Measurements from ENCODE around the gene CAMKK1.
A peak's percentile ranks its signal among the peaks of the same experiment; 100 is the strongest.

CAMKK1 gene

DNA sequence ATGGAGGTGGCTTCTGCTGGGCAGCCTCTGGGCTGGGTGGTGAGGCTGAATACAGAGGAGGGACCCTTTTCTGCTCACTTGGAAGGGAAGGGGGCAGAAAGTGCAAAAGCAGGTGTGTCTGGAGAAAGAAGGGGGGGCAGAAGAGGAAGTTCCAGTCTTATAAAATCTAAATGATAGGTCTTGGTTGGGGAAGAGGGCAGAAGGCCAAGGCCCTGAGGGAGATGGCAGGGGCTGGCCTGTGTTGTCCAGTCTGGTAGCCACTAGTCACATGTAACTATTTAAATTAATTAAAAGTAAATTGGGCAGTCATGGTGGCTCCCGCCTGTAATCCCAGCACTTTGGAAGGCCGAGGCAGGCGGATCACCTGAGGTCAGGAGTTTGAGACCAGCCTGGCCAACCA lies 2.5 kb upstream of the CAMKK1 start:
- TF ChIP-seq, protein P1, sequence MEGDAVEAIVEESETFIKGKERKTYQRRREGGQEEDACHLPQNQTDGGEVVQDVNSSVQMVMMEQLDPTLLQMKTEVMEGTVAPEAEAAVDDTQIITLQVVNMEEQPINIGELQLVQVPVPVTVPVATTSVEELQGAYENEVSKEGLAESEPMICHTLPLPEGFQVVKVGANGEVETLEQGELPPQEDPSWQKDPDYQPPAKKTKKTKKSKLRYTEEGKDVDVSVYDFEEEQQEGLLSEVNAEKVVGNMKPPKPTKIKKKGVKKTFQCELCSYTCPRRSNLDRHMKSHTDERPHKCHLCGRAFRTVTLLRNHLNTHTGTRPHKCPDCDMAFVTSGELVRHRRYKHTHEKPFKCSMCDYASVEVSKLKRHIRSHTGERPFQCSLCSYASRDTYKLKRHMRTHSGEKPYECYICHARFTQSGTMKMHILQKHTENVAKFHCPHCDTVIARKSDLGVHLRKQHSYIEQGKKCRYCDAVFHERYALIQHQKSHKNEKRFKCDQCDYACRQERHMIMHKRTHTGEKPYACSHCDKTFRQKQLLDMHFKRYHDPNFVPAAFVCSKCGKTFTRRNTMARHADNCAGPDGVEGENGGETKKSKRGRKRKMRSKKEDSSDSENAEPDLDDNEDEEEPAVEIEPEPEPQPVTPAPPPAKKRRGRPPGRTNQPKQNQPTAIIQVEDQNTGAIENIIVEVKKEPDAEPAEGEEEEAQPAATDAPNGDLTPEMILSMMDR (IDR thresholded peaks at IDR 0.05; ENCODE audit: low read depth, low read length) = no peak

DNA sequence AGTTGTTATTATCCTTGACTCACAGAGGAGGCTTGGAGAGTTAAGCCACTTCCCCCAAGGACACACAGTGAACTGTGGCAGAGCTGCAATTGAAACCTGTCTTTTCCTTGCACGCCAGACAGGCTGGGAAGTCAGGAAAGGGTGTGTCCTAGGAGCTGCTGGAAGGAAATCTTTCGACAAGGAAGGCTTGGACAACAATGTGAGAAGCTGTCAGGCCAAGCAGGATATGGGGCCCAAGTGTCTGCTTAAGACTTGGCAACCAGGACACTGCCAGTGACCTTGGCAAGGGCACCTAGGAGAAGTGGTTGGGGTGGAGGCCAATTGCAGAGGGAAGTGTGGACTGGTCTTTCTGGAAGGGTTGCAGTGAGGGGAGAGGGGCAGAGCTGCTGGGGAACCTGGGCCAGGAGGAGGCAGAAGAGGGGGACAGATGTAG lies 2.1 kb upstream of the CAMKK1 start:
- no peak overlapping the region for H3K4me3 ChIP-seq (ENCODE audit: low read depth, low read length)
- TF ChIP-seq, protein P1 (IDR thresholded peaks at IDR 0.05; ENCODE audit: low read depth, low read length) = no peak

More for the DNA sequence above, 2.5 kb upstream of the CAMKK1 start:
- no peak overlapping the region for H3K4me3 ChIP-seq (ENCODE audit: low read depth, low read length)

DNA sequence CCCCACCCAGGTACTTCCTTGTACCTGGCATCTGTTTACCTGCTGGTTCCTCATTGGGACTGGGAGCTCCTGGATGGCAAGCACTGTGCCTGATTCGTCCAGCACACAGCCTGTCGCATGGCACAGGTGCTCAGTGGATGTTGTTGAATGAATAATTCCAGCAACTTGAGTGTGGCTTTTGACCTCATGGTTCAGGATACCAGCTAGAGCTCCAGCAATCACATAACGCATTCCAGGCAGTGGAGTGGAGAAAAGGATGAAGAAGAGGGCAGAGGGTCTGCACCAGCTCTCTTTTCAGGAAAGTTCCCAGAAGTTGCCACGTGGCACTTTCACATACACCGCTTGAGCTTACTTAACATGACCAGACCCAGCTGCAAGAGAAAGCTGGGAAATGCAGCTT lies 1.3 kb upstream of the CAMKK1 start:
- TF ChIP-seq, protein P1 (IDR thresholded peaks at IDR 0.05; ENCODE audit: low read depth, low read length) = no peak
- no peak overlapping the region for H3K4me3 ChIP-seq (ENCODE audit: low read depth, low read length)

DNA sequence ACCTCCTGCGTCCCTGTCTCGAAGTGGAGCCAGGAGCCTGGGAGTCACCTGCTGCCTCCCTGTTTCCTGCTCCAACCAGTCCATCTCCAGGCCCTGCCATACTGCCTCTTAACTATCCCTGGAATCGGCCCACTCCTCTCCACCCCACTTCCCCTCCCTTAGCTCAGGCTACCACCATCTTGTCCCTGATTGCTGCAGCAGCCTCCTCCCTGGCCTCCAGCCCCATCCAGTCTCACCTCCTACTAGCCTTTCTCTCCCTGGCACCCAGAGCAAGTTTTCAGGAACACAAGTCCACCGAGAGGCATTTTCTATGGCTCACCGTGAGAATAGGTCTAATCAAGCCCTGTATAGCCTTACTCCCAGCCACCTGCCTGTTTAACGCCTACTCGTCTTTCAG lies 865 bp upstream of the CAMKK1 start:
- TF ChIP-seq, protein P1 (IDR thresholded peaks at IDR 0.05; ENCODE audit: low read depth, low read length) = no peak
- peak overlapping the region; percentile 62; the same call in 1 of the 2 replicates for H3K4me3 ChIP-seq (ENCODE audit: low read depth, low read length)

DNA sequence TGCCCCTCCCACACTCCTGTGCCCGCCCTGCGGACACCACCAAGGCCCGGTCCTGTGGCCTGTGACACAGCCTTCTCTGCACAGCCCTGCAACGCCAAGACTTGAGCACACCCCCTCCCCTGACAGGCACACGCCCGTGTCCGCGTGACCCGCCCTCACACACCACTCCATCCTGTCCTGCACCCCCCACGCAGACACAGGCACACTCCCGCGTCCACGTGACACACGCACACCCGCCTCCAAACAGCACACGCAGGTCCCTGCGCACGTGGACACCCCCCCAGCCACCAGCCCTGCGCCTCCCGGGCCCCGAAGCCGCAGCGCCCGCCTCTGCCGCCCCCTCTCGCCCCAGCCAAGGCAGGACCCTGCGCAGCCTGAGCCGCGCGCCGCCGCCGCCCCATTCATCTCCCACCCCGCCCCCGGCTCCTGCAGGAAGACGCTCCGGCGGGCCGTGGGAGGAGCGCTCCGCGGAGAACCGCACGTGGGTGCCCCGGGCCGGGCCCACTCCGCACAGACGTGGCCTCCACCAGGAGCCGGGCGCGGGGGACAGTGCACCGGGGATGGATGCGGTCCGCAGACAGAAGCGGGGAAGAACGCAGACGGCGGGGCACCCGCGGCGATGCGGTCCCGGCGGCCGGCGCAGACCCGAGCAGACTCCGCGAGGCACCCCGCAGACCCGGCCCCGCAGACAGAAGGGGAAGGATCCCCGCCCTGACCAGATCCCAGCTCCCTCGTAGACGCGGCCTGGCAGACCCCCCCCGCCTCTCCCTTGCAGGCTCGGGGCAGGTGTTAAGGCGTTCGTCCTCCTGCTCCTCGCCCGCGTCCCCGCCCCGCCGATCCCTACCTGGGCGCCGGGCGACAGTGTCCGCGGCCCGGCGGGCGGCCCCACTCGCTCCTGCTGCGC lies 506 bp downstream of the CAMKK1 start:
- TF ChIP-seq, protein P1 (IDR thresholded peaks at IDR 0.05; ENCODE audit: low read depth, low read length) = no peak
- peak overlapping the region; percentile 66 for H3K4me3 ChIP-seq (ENCODE audit: low read depth, low read length)

DNA sequence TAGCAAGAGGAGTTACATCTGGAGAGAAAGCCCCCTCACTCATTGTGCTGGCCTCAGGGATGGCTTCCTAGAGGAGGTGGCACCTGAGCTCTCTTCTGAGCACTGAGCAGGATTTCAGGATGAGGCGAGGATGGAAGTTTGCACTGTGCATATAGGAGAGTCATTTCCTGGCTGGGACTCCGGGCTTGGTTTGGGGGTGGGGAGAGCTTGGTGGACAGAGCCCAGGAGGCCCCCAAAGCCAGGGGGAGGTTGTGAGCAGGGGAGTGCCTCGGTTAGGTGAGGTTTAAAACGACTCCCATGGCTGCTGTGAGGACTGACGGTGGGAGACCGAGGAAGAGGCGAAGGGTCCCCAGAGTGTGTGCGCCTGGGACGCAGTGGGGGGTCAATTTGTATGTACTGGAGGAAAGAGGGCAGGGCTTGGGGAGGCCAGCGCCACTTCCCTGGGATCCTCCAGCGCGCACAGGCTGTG lies 1.2 kb downstream of the CAMKK1 start:
- peak overlapping the region; percentile 66 for H3K4me3 ChIP-seq (ENCODE audit: low read depth, low read length)
- TF ChIP-seq, protein P1 (IDR thresholded peaks at IDR 0.05; ENCODE audit: low read depth, low read length) = no peak

DNA sequence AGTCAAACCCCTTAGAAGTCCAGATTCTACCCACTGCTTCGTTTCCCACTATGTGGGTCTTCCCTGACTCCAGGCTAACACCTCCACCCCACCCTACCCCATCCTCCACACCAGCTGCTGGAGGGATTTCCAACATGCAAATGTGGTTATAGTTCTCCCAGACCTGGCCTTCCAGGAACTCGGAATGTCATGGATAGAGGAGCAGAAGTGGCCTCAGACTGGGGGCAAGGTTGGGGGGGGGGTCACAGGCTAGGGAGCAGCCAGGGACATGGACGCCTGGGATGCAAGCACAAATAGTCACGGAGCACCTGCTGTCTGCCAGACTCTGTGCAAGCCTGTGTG lies 2.0 kb downstream of the CAMKK1 start:
- TF ChIP-seq, protein P1 (IDR thresholded peaks at IDR 0.05; ENCODE audit: low read depth, low read length) = no peak
- H3K4me3 ChIP-seq (ENCODE audit: low read depth, low read length) = no peak overlapping the region

Measured in WI38 (cell line).